OCI-M1 (cell line): ENCODE data around the gene ZCWPW1.
"Not testable (repeated sequence)": the region's sequence is repeated elsewhere in the genome, so short reads cannot be mapped to it uniquely, and the experiment has no call there.

Experiments used
- DNase-seq: peaks from one replicate; lab custom pipeline; 2025; lab: John Stamatoyannopoulos, UW

Gene ZCWPW1

GRCh38 chr7:100373261-100373831, 55.2 kb downstream of the ZCWPW1 start, which contains the start of gene PILRA:
Gene PILRA, plus strand, starts transcription at chr7:100373487. Its CDS starts 170 bp downstream, at chr7:100373657.
- no peak for DNase-seq

- no peak for DNase-seq
These were observed 55.8 kb downstream of the ZCWPW1 start for GRCh38 chr7:100372694-100373093.

DNA sequence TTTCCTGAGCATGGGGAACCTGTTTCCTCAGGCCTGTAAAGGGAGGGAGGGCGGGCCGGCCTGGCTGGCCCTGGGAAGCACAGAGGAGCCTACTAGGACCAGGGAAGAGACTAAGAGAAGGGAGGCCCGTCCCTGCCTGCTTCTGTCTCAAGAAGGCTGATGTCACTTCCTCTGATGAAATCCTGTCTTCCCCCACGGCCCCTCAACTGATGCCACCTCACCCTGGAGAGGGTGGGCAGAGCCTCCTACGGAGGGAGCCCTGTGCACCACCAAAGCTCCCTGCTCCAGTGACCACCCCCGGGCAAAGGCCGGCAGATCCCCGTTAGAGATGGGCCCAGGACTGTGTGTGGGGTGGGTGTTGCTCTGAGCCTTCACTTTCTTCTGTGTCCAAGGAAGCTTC, 56.2 kb downstream of the ZCWPW1 start:
- peak; percentile 46 for DNase-seq

DNA sequence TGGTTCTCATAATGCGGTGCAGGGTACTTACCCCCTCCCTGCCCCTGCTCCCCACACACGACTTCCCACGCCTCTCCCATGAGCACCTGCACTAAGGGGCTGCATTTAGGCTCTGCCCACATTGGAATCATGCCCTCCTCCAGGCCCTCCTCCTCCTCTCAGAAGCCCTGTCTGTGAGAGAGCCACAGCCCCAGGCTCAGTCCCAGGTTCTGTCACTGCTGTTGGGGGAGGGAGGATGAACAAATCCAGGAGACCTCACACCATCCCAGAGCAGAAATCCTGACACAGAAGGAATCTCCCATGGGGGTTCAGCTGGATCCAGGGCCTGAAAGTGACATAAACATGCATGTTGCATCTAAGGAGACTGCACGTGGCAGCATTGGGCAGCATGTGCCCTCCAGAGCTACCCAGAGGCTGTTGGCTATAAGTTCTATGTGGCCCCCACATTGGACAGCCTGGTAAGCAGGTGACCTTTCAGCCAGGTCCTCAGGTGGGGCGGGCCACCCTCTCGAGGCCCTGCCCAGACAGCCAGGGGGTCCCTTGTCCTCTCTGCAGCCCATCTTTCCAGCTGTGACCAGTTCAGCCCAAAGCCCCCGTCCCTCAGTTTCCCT, 56.8 kb downstream of the ZCWPW1 start:
- DNase-seq, result no peak

GRCh38 chr7:100370746-100371145, 57.8 kb downstream of the ZCWPW1 start:
- DNase-seq, result no peak

- no peak for DNase-seq
These were observed 58.2 kb downstream of the ZCWPW1 start for GRCh38 chr7:100370303-100370702.

GRCh38 chr7:100369105-100369504, 59.4 kb downstream of the ZCWPW1 start:
- peak; percentile 99 for DNase-seq

GRCh38 chr7:100367676-100368613, 60.6 kb downstream of the ZCWPW1 start:
- no peak for DNase-seq

GRCh38 chr7:100367251-100367620, 61.3 kb downstream of the ZCWPW1 start:
- no peak for DNase-seq

GRCh38 chr7:100366411-100367250, 61.9 kb downstream of the ZCWPW1 start:
- DNase-seq, result no peak

DNA sequence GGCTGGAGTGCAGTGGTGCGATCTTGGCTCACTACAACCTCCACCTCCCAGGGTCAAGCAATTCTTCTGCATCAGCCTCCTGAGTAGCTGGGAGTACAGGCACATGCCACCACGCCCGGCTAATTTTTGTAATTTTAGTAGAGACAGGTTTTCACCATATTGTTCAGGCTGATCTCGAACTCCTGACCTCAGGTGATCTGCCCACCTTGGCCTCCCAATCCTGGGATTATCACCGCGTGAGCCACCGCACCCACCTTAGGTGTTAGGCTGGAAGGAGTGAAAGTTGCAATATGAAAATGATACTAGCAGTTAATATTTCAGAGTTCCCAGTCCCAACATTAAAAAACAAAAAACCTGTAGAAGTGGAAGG, 62.5 kb downstream of the ZCWPW1 start:
- DNase-seq, result not testable (repeated sequence)

GRCh38 chr7:100364480-100364879, 64.0 kb downstream of the ZCWPW1 start:
- DNase-seq, result no peak

DNA sequence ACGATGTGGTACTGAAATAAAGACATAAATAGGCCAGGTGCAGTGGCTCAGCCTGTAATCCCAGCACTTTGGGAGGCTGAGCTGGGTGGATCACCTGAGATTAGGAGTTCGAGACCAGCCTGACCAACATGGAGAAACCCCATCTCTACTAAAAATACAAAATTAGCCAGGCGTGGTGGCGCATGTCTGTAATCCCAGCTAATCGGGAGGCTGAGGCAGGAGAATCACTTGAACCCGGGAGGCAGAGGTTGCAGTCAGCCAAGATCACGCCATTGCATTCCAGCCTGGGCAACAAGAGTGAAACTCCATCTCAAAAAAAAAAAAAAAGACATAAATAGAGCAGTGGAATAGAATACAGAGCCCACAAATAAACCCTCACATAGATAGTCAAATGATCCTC, 64.7 kb downstream of the ZCWPW1 start:
- not testable (repeated sequence) for DNase-seq

DNA sequence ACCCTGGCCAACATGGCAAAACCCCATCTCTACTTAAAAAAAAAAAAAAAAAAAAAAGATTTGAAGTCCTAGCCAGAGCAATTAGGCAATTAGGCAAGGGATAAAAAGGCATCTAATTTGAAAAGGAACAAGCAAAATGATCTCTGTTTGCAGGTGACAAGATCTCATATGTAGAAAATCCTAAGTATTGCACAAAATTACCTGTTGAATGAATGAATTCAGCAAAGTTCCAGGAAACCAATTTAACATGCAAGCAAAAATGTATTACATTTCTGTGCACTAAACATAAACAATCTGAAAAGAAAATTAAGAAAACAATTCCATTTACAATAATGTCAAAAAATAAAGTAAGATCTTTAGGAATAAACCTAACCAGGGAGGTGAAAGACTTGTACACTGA, 65.4 kb downstream of the ZCWPW1 start:
- DNase-seq, result no peak

DNA sequence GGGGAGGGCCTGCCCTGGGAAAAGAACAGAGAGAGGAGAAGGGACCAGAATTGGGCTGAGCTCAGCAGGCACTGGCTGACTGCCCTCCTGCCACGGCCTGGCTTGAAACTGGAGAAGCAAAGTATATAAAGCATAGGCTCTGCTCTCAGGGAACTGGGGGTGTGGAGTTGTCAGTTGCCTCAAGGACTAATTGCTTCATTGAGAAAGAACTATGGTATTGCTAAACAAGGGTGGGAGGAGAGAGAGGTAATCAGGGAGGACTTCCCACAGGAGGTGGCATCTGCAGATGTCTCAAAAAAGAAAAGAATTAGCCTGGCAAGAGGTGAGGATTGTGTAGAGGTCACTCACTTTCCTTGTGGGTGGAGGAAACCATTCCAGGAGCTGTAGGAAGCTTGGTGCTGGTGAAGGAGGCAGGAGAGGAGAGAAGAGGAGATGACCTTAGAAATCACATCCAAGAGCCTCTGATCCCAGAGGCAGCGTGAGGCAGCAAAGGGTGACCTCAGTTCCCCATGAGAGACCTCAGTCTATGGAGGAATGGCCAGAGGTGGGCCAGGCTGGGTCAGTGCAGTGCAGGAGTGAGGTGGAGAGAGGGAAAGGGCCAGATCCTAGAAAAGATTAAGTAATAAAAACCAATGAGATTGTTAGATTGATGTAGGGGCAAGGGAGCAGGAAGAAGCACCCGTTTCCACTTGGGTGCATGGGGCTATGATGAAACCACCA, 68.2 kb downstream of the ZCWPW1 start:
- no peak for DNase-seq

- DNase-seq, result no peak
These were observed 69.7 kb downstream of the ZCWPW1 start for GRCh38 chr7:100358857-100359212.

DNA sequence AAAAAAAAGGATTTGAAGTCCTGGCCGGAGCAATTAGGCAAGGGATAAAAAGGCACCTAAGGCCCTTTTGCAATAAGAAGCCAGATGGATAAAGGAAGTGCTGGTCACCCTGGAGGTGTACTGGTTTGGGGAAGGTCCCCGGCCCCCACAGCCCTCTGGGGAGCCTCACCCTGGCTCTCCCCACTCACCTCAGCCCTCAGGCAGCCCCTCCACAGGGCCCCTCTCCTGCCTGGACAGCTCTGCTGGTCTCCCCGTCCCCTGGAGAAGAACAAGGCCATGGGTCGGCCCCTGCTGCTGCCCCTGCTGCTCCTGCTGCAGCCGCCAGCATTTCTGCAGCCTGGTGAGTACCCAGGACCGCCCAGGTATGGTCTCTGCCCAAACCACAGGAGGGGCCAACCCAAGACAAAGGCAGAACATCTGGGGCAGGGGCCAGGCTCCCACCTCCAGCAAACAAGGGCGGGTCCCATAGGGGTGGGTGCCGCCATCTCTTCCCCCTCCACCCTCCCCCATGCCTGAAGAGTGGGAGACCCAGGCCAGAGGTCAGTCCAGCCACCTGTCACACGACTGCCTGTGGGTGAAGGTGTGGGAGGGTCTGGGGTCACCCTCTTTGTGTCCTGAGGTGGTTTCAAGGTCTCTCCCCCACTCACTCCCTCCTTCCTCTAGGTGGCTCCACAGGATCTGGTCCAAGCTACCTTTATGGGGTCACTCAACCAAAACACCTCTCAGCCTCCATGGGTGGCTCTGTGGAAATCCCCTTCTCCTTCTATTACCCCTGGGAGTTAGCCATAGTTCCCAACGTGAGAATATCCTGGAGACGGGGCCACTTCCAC, 70.3 kb downstream of the ZCWPW1 start, which contains the start of gene PILRB:
Gene PILRB (plus strand): TSS at position 91 of the 830 bp plus-strand sequence. CDS start 186 bp downstream, at position 277.
- DNase-seq, result no peak

GRCh38 chr7:100357131-100357561, 71.4 kb downstream of the ZCWPW1 start:
- no peak for DNase-seq

GRCh38 chr7:100356416-100357068, 72.0 kb downstream of the ZCWPW1 start:
- no peak for DNase-seq
